PFSK-1 (cell line): ENCODE data around the gene TTC12.

Source experiments
- FOXP2 ChIP-seq: optimal IDR thresholded peaks from 2 replicates; pipeline ENCODE3; 2011; ENCODE audit warnings: borderline replicate concordance, control low read depth, inconsistent platforms; ENCODE audit not compliant: insufficient read depth; ENCODE audit errors: extremely low read length, extremely low read depth
- POLR2AphosphoS5 ChIP-seq: IDR thresholded peaks from 2 replicates; pipeline ENCODE4 v1.6.1; 2012; ENCODE audit warnings: low read depth, mild to moderate bottlenecking, control low read depth, low read length, moderate library complexity
- SIN3A ChIP-seq: IDR thresholded peaks from 2 replicates; pipeline ENCODE4 v1.6.1; 2012; ENCODE audit warnings: mild to moderate bottlenecking, low read length, moderate library complexity, borderline replicate concordance; ENCODE audit not compliant: insufficient read depth
- TAF1 ChIP-seq: IDR thresholded peaks from 2 replicates; pipeline ENCODE4 v1.6.1; 2012; ENCODE audit warnings: low read length, control low read depth, borderline replicate concordance; ENCODE audit not compliant: insufficient read depth
- TF ChIP-seq, protein P1 (sequence below), 2 experiments: IDR thresholded peaks; 2 replicates each; pipeline versions ENCODE4 v1.6.1 to v1.8.0; 2011 to 2012; ENCODE audit warnings: low read depth in 2 of 2, low read length in 2 of 2, control low read depth in 1 of 2, inconsistent platforms in 1 of 2, mild to moderate bottlenecking in 1 of 2, moderate library complexity in 1 of 2; ENCODE audit not compliant: insufficient read depth in 1 of 2

Gene TTC12

DNA sequence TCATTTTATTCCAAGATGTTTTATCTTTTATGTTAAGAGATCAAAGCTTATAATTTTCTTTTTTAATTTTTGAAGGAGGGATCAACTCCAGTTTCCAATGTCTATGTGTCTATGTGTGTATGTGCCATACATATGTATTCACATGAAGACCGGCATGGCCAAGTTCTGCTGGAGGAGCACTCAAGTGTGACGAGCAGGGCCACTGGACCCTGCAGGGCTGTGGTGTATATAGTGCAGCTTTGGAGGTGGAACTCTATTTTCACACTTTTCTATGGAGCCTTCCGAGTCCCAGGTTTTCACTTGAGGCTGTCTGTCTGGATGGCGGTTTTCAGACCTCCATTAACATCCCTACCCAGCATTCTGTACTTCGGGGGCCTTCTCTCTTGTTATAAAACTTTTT, 36.5 kb upstream of the TTC12 start:
- TF ChIP-seq POLR2AphosphoS5, result no peak
- TF ChIP-seq TAF1, result no peak

DNA sequence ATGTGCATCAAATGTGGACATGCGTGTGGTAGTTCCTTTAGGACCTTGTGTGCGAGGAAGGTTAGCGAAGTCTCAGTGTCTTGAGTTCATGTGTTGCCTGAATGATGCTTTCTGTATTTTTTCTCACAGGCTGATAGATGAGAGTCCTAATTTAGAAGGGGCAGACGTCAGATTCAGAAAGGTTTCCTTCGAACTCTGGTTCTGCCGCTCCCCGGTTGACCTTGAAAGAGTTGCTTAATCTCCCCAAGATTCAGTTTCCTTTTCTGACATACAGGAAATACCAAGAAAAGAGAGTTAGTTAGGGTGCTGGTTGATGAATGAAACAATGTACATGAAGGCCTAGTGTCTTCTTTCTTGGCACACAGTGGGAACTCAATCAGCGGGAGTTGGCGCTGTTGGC, 35.9 kb upstream of the TTC12 start:
- TF ChIP-seq TAF1 (no peak), POLR2AphosphoS5 (no peak), FOXP2 (no peak), SIN3A (no peak)
- TF ChIP-seq, protein P1, sequence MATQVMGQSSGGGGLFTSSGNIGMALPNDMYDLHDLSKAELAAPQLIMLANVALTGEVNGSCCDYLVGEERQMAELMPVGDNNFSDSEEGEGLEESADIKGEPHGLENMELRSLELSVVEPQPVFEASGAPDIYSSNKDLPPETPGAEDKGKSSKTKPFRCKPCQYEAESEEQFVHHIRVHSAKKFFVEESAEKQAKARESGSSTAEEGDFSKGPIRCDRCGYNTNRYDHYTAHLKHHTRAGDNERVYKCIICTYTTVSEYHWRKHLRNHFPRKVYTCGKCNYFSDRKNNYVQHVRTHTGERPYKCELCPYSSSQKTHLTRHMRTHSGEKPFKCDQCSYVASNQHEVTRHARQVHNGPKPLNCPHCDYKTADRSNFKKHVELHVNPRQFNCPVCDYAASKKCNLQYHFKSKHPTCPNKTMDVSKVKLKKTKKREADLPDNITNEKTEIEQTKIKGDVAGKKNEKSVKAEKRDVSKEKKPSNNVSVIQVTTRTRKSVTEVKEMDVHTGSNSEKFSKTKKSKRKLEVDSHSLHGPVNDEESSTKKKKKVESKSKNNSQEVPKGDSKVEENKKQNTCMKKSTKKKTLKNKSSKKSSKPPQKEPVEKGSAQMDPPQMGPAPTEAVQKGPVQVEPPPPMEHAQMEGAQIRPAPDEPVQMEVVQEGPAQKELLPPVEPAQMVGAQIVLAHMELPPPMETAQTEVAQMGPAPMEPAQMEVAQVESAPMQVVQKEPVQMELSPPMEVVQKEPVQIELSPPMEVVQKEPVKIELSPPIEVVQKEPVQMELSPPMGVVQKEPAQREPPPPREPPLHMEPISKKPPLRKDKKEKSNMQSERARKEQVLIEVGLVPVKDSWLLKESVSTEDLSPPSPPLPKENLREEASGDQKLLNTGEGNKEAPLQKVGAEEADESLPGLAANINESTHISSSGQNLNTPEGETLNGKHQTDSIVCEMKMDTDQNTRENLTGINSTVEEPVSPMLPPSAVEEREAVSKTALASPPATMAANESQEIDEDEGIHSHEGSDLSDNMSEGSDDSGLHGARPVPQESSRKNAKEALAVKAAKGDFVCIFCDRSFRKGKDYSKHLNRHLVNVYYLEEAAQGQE (IDR thresholded peaks at IDR 0.05; ENCODE audit: insufficient read depth in 1 of 2, low read depth in 2 of 2, low read length in 2 of 2), result no peak

DNA sequence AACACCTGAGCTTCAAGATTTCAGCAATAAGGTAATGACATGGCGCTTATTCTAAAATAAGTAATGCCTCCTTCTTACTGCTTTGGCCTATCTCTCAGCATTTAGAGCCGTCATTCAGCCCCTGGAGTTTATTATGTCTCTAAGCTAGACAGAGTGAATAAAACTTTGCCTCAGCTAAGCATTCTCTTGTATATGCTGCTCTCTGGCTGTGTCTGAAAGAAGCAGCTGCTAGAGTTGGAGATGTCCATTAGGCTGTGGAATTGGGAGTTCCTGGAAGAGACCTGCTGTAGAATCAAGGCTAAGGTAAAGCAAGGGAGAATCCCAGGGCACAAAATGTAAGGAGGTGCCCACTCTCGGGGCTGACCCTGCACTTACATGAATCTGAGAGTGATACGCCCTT, 35.5 kb upstream of the TTC12 start:
- TF ChIP-seq, protein P1 (IDR thresholded peaks at IDR 0.05; ENCODE audit: insufficient read depth in 1 of 2, low read depth in 2 of 2, low read length in 2 of 2), result no peak
- no peak for TF ChIP-seq POLR2AphosphoS5
- TF ChIP-seq SIN3A, result no peak
- TF ChIP-seq FOXP2, result no peak

DNA sequence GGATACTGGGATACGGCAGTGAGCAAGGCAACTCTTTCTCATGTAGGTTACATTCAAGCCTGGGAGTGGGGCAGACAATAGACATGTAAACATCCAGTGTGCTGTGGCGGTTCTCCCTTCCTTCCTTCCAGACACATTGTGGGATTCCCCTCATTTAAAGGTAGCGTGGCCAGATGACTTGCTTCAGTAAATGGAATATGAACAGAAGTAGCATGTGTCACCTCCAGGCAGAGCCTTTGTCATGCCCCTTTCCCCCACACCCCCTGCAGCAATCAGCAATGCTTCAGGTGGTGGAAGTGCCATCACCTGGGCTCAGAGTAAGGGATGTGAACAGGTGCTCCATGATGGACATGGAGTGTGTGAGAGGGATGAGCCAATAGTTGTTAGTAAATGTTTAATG, 34.8 kb upstream of the TTC12 start:
- no peak for TF ChIP-seq POLR2AphosphoS5
- TF ChIP-seq FOXP2, result no peak
- TF ChIP-seq TAF1, result no peak
- TF ChIP-seq SIN3A, result no peak
- TF ChIP-seq, protein P1 (IDR thresholded peaks at IDR 0.05; ENCODE audit: insufficient read depth in 1 of 2, low read depth in 2 of 2, low read length in 2 of 2), result no peak

DNA sequence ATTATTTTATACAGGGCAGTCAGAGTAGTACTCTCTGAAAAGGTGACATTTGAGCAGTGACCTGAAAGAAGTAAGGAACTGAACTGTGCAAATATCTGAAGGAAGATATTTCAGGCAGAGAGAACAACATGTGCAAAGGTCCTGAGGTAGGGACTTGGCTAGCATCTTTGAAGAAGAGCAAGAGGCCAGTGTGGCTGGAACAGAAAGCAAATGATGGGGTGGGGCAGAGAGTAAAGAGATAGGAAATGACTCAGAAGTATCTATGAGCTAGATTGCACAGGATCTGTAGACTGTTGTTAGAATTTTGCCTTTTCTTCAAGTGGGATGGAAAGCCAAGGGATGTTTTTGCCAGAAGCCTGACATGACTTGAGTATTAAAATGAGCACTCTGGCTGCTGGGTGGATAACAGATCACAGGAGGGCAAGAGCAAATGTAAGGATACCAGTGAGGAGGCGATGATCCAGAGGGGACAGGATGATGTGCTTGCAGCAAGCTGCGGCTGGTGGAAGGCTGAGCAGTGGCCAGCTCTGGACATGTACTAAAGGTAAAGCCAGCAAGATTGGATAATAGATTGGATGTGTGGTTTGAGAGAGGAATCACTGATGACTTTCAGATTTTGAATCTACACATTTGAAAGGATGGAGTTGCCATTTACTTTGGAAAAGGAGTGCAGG, 33.2 kb upstream of the TTC12 start:
- TF ChIP-seq FOXP2 (no peak), SIN3A (no peak), TAF1 (no peak), POLR2AphosphoS5 (no peak)
- TF ChIP-seq, protein P1 (IDR thresholded peaks at IDR 0.05; ENCODE audit: insufficient read depth in 1 of 2, low read depth in 2 of 2, low read length in 2 of 2), result no peak
